ENCODE data around the gene RBPMS2.

DNA sequence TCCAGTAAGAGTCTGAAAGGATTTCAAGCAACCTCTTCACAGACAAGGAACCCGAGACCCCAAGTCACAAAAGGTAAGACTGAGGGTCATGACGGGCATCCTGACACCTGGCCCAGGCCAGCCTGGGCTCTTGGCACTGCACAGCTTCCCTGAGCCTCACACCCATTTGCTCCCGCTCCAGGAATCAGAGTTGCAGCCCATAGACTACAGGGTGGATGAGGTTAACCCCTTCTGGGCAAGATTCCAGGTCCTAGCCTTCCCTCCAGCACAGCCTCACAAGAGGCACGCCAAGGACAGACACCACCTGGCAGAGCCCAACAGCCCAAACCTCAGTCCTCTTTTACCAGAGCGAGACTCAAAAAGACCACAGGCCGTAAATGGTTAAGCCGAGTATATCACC lies 36.2 kb downstream of the RBPMS2 start:
- no peak for TF ChIP-seq ZNF623 (tag by site-specific recombination; IDR thresholded peaks at IDR 0.05)
- TF ChIP-seq ZNF610 (tag by site-specific recombination; IDR thresholded peaks at IDR 0.05; ENCODE audit: borderline replicate concordance): no peak
- TF ChIP-seq ZNF426 (tag by site-specific recombination; IDR thresholded peaks at IDR 0.05): no peak
- no peak for TF ChIP-seq ZNF473 (tag by site-specific recombination; IDR thresholded peaks at IDR 0.05)
- TF ChIP-seq, protein P1, sequence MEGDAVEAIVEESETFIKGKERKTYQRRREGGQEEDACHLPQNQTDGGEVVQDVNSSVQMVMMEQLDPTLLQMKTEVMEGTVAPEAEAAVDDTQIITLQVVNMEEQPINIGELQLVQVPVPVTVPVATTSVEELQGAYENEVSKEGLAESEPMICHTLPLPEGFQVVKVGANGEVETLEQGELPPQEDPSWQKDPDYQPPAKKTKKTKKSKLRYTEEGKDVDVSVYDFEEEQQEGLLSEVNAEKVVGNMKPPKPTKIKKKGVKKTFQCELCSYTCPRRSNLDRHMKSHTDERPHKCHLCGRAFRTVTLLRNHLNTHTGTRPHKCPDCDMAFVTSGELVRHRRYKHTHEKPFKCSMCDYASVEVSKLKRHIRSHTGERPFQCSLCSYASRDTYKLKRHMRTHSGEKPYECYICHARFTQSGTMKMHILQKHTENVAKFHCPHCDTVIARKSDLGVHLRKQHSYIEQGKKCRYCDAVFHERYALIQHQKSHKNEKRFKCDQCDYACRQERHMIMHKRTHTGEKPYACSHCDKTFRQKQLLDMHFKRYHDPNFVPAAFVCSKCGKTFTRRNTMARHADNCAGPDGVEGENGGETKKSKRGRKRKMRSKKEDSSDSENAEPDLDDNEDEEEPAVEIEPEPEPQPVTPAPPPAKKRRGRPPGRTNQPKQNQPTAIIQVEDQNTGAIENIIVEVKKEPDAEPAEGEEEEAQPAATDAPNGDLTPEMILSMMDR (tag by site-specific recombination; IDR thresholded peaks at IDR 0.05): no peak
- TF ChIP-seq ZNF133 (tag by site-specific recombination; IDR thresholded peaks at IDR 0.05): no peak
- no peak for TF ChIP-seq ZNF10 (tag by site-specific recombination; IDR thresholded peaks at IDR 0.05)
- no peak for TF ChIP-seq KLF9 (tag by site-specific recombination; IDR thresholded peaks at IDR 0.05; ENCODE audit: low read depth)
- TF ChIP-seq GLIS1 (tag by site-specific recombination; IDR thresholded peaks at IDR 0.05): no peak
- TF ChIP-seq, protein P2, sequence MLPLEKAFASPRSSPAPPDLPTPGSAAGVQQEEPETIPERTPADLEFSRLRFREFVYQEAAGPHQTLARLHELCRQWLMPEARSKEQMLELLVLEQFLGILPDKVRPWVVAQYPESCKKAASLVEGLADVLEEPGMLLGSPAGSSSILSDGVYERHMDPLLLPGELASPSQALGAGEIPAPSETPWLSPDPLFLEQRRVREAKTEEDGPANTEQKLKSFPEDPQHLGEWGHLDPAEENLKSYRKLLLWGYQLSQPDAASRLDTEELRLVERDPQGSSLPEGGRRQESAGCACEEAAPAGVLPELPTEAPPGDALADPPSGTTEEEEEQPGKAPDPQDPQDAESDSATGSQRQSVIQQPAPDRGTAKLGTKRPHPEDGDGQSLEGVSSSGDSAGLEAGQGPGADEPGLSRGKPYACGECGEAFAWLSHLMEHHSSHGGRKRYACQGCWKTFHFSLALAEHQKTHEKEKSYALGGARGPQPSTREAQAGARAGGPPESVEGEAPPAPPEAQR (tag by site-specific recombination; IDR thresholded peaks at IDR 0.05): no peak
- TF ChIP-seq ZNF155 (tag by site-specific recombination; IDR thresholded peaks at IDR 0.05): no peak
- no peak for TF ChIP-seq ZBTB17 (tag by site-specific recombination; IDR thresholded peaks at IDR 0.05)
- no peak for TF ChIP-seq ZNF335 (tag by site-specific recombination; conservative IDR thresholded peaks at IDR 0.05)
- no peak for TF ChIP-seq ZNF24 (tag by site-specific recombination; IDR thresholded peaks at IDR 0.05)
